IMR-90 (cell line): ENCODE data around the gene PIP4K2A. TPM values are rescaled to one million over a fixed set of nuclear protein-coding genes. Genes with fewer than 3 reads are reported as not detected.

Source experiments
- ATAC-seq: fragments of 200-7000 bp; cut with Tn5 transposase; 2 replicates; pipeline ENCODE4 v1.9.1; 2020; ENCODE audit warnings: low read depth, mild to moderate bottlenecking, moderate library complexity
- BruUV-seq: library from RNA; stranded (reverse); fragments of 400-500 nt; replicated peaks from 2 replicates; lab custom pipeline; 2021; lab: Mats Ljungman, UMichigan
- CTCF ChIA-PET: fragments of 300-600 bp; formaldehyde crosslinking; extraction: SDS; loops from one replicate; lab custom pipeline; 2021; ENCODE audit warnings: antibody characterized with exemption; lab: Yijun Ruan, JAX
- POLR2A ChIA-PET: fragments of 300-600 bp; sonication (Branson Sonifier 250); formaldehyde crosslinking; loops from one replicate; lab custom pipeline; 2022; ENCODE audit warnings: antibody characterized with exemption; ENCODE audit not compliant: unreplicated experiment; lab: Charles Lee
- DNase-seq: peaks from one replicate; pipeline ENCODE4 v3.0.0; 2013
- H2AFZ ChIP-seq: replicated peaks from 2 replicates; pipeline ENCODE3; 2013; ENCODE audit warnings: low read length, mild to moderate bottlenecking; ENCODE audit not compliant: poor library complexity
- H2AK5ac ChIP-seq: 2 replicates; pipeline ENCODE4 v1.6.1; 2013; ENCODE audit warnings: low read depth, low read length, inconsistent platforms
- H2AK9ac ChIP-seq: replicated peaks from 2 replicates; pipeline ENCODE3; 2013; ENCODE audit warnings: mild to moderate bottlenecking, low read depth, low read length, moderate library complexity; ENCODE audit not compliant: poor library complexity
- H2BK120ac ChIP-seq: 2 replicates; pipeline ENCODE4 v1.6.1; 2013; ENCODE audit warnings: low read depth, low read length, inconsistent platforms
- H2BK15ac ChIP-seq: 3 replicates; pipeline ENCODE4 v1.6.1; 2013; ENCODE audit warnings: low read depth, low read length, inconsistent platforms
- H2BK20ac ChIP-seq: 2 replicates; pipeline ENCODE4 v1.6.1; 2013; ENCODE audit warnings: low read depth, mild to moderate bottlenecking, inconsistent platforms, low read length, moderate library complexity
- H2BK5ac ChIP-seq: 2 replicates; pipeline ENCODE4 v1.6.1; 2013; ENCODE audit warnings: mild to moderate bottlenecking, low read depth, low read length, inconsistent platforms; ENCODE audit not compliant: poor library complexity, severe bottlenecking
- H3K14ac ChIP-seq: replicated peaks from 2 replicates; pipeline ENCODE4 v1.6.1; 2013; ENCODE audit warnings: low read depth, low read length, inconsistent platforms
- H3K18ac ChIP-seq: 2 replicates; pipeline ENCODE4 v1.6.1; 2013; ENCODE audit warnings: low read depth, low read length, control low read depth
- H3K23ac ChIP-seq: 2 replicates; pipeline ENCODE4 v1.6.1; 2013; ENCODE audit warnings: low read depth, low read length, inconsistent platforms
- H3K27ac ChIP-seq: 2 replicates; pipeline ENCODE4 v1.5.1; 2013; ENCODE audit warnings: mild to moderate bottlenecking, control low read depth, low read length; ENCODE audit not compliant: insufficient read depth
- H3K27me3 ChIP-seq: 2 replicates; pipeline ENCODE4 v1.6.1; 2013; ENCODE audit warnings: low read length; ENCODE audit not compliant: control insufficient read depth, insufficient read depth
- H3K36me3 ChIP-seq: 2 replicates; pipeline ENCODE4 v1.6.1; 2013; ENCODE audit warnings: low read length, mixed read lengths; ENCODE audit not compliant: control insufficient read depth, insufficient read depth
- H3K4ac ChIP-seq: 2 replicates; pipeline ENCODE4 v1.6.1; 2013; ENCODE audit warnings: low read depth, low read length, inconsistent platforms
- H3K4me1 ChIP-seq: 2 replicates; pipeline ENCODE4 v1.6.1; 2013; ENCODE audit warnings: low read length, mixed read lengths; ENCODE audit not compliant: control insufficient read depth, insufficient read depth
- H3K4me2 ChIP-seq: 2 replicates; pipeline ENCODE4 v1.6.1; 2013; ENCODE audit warnings: low read depth, mild to moderate bottlenecking, control low read depth, low read length, moderate library complexity
- H3K4me3 ChIP-seq: 2 replicates; pipeline ENCODE4 v1.5.1; 2013; ENCODE audit warnings: low read depth, mild to moderate bottlenecking, control low read depth, low read length, moderate library complexity; ENCODE audit not compliant: insufficient read depth
- H3K56ac ChIP-seq: 2 replicates; pipeline ENCODE4 v1.6.1; 2013; ENCODE audit warnings: low read length, inconsistent platforms; ENCODE audit not compliant: insufficient read depth; ENCODE audit errors: extremely low read depth
- H3K79me1 ChIP-seq, 2 experiments: 2 replicates each; pipeline ENCODE4 v1.6.1; 2013; ENCODE audit warnings: low read length in 2 of 2, inconsistent platforms in 1 of 2, low read depth in 1 of 2
- H3K9ac ChIP-seq: 2 replicates; pipeline ENCODE4 v1.6.1; 2013; ENCODE audit warnings: low read depth, low read length, control low read depth
- H3K9me1 ChIP-seq: 2 replicates; pipeline ENCODE4 v1.6.1; 2013; ENCODE audit warnings: low read length, inconsistent platforms; ENCODE audit not compliant: insufficient read depth
- H3K9me3 ChIP-seq: 2 replicates; pipeline ENCODE4 v1.6.1; 2013; ENCODE audit warnings: low read length; ENCODE audit not compliant: control insufficient read depth, insufficient read depth
- H4K20me1 ChIP-seq: 2 replicates; pipeline ENCODE4 v1.6.1; 2013; ENCODE audit warnings: low read length, inconsistent platforms; ENCODE audit not compliant: insufficient read depth
- H4K5ac ChIP-seq: 2 replicates; pipeline ENCODE4 v1.6.1; 2013; ENCODE audit warnings: mild to moderate bottlenecking, low read depth, low read length, control low read depth
- H4K8ac ChIP-seq, 2 experiments: 2 replicates each; pipeline ENCODE4 v1.6.1; 2013; ENCODE audit warnings: low read depth in 2 of 2, low read length in 2 of 2, control low read depth in 1 of 2, inconsistent platforms in 1 of 2
- H4K91ac ChIP-seq: 2 replicates; pipeline ENCODE4 v1.6.1; 2013; ENCODE audit warnings: low read depth, low read length, inconsistent platforms; ENCODE audit not compliant: insufficient read depth
- CHD1 ChIP-seq: IDR thresholded peaks from 2 replicates; pipeline ENCODE4 v1.6.1; 2012; ENCODE audit warnings: low read depth, low read length, improper control_type of control experiment
- ELK1 ChIP-seq: fragments of 150-350 bp; IDR thresholded peaks from 2 replicates; pipeline ENCODE4 v1.6.1; 2016; ENCODE audit warnings: low read depth, mild to moderate bottlenecking, low read length, moderate library complexity, borderline replicate concordance
- MAFK ChIP-seq: IDR thresholded peaks from 2 replicates; pipeline ENCODE4 v1.6.1; 2012; ENCODE audit warnings: low read depth, low read length, improper control_type of control experiment
- MAZ ChIP-seq: IDR thresholded peaks from 2 replicates; pipeline ENCODE4 v1.6.1; 2012; ENCODE audit warnings: low read depth, mild to moderate bottlenecking, low read length, improper control_type of control experiment, moderate library complexity, borderline replicate concordance
- MXI1 ChIP-seq: IDR thresholded peaks from 2 replicates; pipeline ENCODE4 v1.6.1; 2012; ENCODE audit warnings: low read depth, mild to moderate bottlenecking, low read length, moderate library complexity, borderline replicate concordance
- POLR2A ChIP-seq: IDR thresholded peaks from 2 replicates; pipeline ENCODE4 v1.6.1; 2012; ENCODE audit warnings: mild to moderate bottlenecking, low read depth, low read length
- RFX5 ChIP-seq: IDR thresholded peaks from 2 replicates; pipeline ENCODE4 v1.8.0; 2012; ENCODE audit warnings: low read depth, mild to moderate bottlenecking, low read length, moderate library complexity
- SMC3 ChIP-seq: fragments of 150-350 bp; IDR thresholded peaks from 2 replicates; pipeline ENCODE4 v1.6.1; 2016; ENCODE audit warnings: low read depth, mild to moderate bottlenecking, antibody characterized with exemption, low read length, moderate library complexity
- WGBS, 2 experiments: methylation state at CpG; one replicate each; pipeline versions ENCODE4 v1.1.5 to v1.1.7; 2013; ENCODE audit warnings: missing lambda C conversion rate in 2 of 2; ENCODE audit not compliant: insufficient read length in 1 of 2; ENCODE audit errors: extremely low coverage in 2 of 2; 5-methylcytosine and 5-hydroxymethylcytosine counted together
- dilution Hi-C: fragments of 300-500 bp; cut with HindIII; formaldehyde crosslinking; loops from one replicate; pipeline ENCODE4 v1.14.3; 2018; ENCODE audit warnings: low sequenced_read_pairs; ENCODE audit not compliant: unreplicated experiment
- in situ Hi-C: fragments of 300-500 bp; cut with MboI; formaldehyde crosslinking; loops from 3 replicates; pipeline ENCODE4 v1.14.3; 2019; ENCODE audit warnings: low sequenced_read_pairs, inconsistent platforms, mixed read lengths
- intact Hi-C: fragments of 100-400 bp; cut with micrococcal nuclease; formaldehyde crosslinking; loops from 2 replicates; pipeline ENCODE4 v1.10.0; 2022
- polyA plus RNA-seq, 3 experiments: library from polyadenylated mRNA; depleted of rRNA; stranded (reverse); fragments of >200 nt; gene quantifications; 2 replicates each; pipeline ENCODE4 v1.2.3, GENCODE V29; 2012; ENCODE audit warnings: low replicate concordance in 1 of 3
- total RNA-seq: library from RNA; depleted of rRNA; stranded (reverse); fragments of >200 nt; gene quantifications from 2 replicates; pipeline ENCODE4 v1.2.3, GENCODE V29; 2012
- TF ChIP-seq, protein P1 (sequence below): fragments of 150-350 bp; IDR thresholded peaks from 2 replicates; pipeline ENCODE4 v1.6.1; 2017; ENCODE audit warnings: mild to moderate bottlenecking, antibody characterized with exemption, low read length, low read depth

PIP4K2A gene
- total and polyA plus RNA-seq, 2 of the 4 experiments (the other 2 are of a cell fraction): 9.8 to 18.1 TPM

DNA sequence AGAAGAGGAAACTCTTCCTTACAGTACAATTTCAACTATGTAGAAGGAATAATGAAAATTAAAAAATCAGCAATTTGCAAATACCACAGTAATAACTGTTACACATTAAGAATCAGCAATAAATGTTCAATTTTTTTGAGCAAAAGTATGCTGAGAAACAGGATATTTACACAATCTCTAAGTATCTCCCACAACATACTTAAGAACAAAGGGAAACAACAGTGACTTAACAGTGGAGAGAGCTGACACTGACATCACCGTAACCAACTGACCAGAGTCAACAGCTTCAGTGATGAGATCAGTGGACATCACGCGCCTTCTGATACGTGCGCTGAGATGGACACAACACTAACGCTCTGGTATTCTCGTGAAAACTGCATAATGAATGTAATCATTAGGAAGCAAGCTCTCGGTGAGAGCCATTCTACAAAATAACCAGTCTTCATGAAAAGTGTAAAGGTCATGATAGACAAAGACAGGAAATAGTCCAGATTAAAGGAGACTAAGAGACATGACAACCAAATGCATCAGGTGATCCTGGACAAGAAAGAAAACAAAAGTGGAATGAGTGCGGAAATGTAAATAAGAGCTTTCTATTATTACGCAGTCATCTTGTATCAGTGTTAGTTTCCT lies 82.6 kb downstream of the PIP4K2A start:
- no peak overlapping the region for H4K8ac ChIP-seq
- ATAC-seq (no peak; the same call in 1 of the 2 replicates), DNase-seq (peak; percentile 50)
- ChIA-PET CTCF (no interaction called here), POLR2A (no interaction called here)
- no peak overlapping the region for H4K91ac ChIP-seq
- no peak overlapping the region for H2BK20ac ChIP-seq
- no peak overlapping the region for H3K9ac ChIP-seq
- no peak overlapping the region for H2BK5ac ChIP-seq
- peaks cover 6% of the 10 kb centered on the region for H3K4me1 ChIP-seq
- H3K4ac ChIP-seq: no peak overlapping the region
- no peak overlapping the region for H3K23ac ChIP-seq
- no peak overlapping the region for H3K4me3 ChIP-seq
- H3K79me1 ChIP-seq: peaks cover 44 to 77% of the 10 kb centered on the region in 2 experiments
- no TSS peak for BruUV-seq
- peak overlapping the region; percentile 59; the same call in 1 of the 2 replicates for H2AK5ac ChIP-seq
- TF ChIP-seq MAZ: no peak
- no peak for TF ChIP-seq POLR2A
- no peak for TF ChIP-seq MXI1
- no peak for TF ChIP-seq ELK1
- TF ChIP-seq RFX5: no peak
- no peak for TF ChIP-seq CHD1
- no peak for TF ChIP-seq MAFK
- TF ChIP-seq, protein P1, sequence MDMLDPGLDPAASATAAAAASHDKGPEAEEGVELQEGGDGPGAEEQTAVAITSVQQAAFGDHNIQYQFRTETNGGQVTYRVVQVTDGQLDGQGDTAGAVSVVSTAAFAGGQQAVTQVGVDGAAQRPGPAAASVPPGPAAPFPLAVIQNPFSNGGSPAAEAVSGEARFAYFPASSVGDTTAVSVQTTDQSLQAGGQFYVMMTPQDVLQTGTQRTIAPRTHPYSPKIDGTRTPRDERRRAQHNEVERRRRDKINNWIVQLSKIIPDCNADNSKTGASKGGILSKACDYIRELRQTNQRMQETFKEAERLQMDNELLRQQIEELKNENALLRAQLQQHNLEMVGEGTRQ: no peak
- no peak for TF ChIP-seq SMC3
- in situ Hi-C loops (no loop called here), intact Hi-C loops (no loop called here), dilution Hi-C loops (no loop called here)
- no peak overlapping the region for H2BK120ac ChIP-seq
- H4K20me1 ChIP-seq: peaks cover 7% of the 10 kb centered on the region
- H3K4me2 ChIP-seq: no peak overlapping the region
- no peak overlapping the region for H2BK15ac ChIP-seq
- peaks cover 10% of the 10 kb centered on the region for H3K9me1 ChIP-seq
- H2AFZ ChIP-seq: no peak overlapping the region
- no peaks in the 10 kb centered on the region for H3K9me3 ChIP-seq
- H3K14ac ChIP-seq: no peak overlapping the region
- no peak overlapping the region for H3K27ac ChIP-seq
- 100% methylated on average over 2 of the region's 10 CpGs; no CpG with 5 or more reads in 1 of the 2 experiments for whole genome bisulfite sequencing, 2 experiments
- H3K18ac ChIP-seq: no peak overlapping the region
- no peak overlapping the region for H2AK9ac ChIP-seq
- no peak overlapping the region for H3K56ac ChIP-seq
- H4K5ac ChIP-seq: no peak overlapping the region
- H3K36me3 ChIP-seq: no peaks in the 10 kb centered on the region
- no peaks in the 10 kb centered on the region for H3K27me3 ChIP-seq
